Activated naive CD4-positive, alpha-beta T cell treated with anti-CD3 and anti-CD28 coated beads for 36 hours (primary cell): ENCODE results near the gene STRA6. TPM values are rescaled to one million over a fixed set of nuclear protein-coding genes. Genes with fewer than 3 reads are reported as not detected.

Experiments
- CTCF ChIA-PET: fragments of 350-600 bp; sonication (Branson Sonifier 250); formaldehyde crosslinking; loops from one replicate; lab custom pipeline; 2021; ENCODE audit warnings: antibody characterized with exemption; lab: Charles Lee
- DNase-seq: peaks from one replicate; pipeline ENCODE4 v3.0.0-alpha.2; 2020
- H3K27ac Mint-ChIP-seq: one replicate; pipeline ENCODE4 v1.8.0; 2021; ENCODE audit warnings: mild to moderate bottlenecking, mixed read lengths
- H3K27me3 Mint-ChIP-seq: one replicate; pipeline ENCODE4 v1.8.0; 2021; ENCODE audit warnings: low read depth, mixed read lengths
- H3K36me3 Mint-ChIP-seq: one replicate; pipeline ENCODE4 v1.8.0; 2021; ENCODE audit warnings: low read depth, mixed read lengths
- H3K4me1 Mint-ChIP-seq: one replicate; pipeline ENCODE4 v1.8.0; 2021; ENCODE audit warnings: low read depth, mixed read lengths
- H3K4me3 Mint-ChIP-seq: one replicate; pipeline ENCODE4 v1.8.0; 2021; ENCODE audit warnings: mild to moderate bottlenecking, moderate library complexity, mixed read lengths
- H3K9me3 Mint-ChIP-seq: one replicate; pipeline ENCODE4 v1.8.0; 2021; ENCODE audit warnings: mixed read lengths
- intact Hi-C: fragments of 100-400 bp; cut with micrococcal nuclease; formaldehyde crosslinking; loops from one replicate; pipeline ENCODE4 v1.15.1; 2023
- total RNA-seq, 2 experiments: library from RNA; stranded (reverse); gene quantifications; one replicate each; pipeline ENCODE4 v1.2.3, GENCODE V29; 2021

The STRA6 gene
- total RNA-seq, 2 experiments from 2014 or later = not detected

GRCh38 chr15:74157868-74158827 is 44.4 kb downstream of the STRA6 start:
- no peaks in the 10 kb centered on the region for H3K36me3 Mint-ChIP-seq
- H3K4me3 Mint-ChIP-seq = no peak overlapping the region
- no peak overlapping the region for H3K27ac Mint-ChIP-seq
- H3K4me1 Mint-ChIP-seq = peaks cover 17% of the 10 kb centered on the region
- DNase-seq = no peak
- no peaks in the 10 kb centered on the region for H3K9me3 Mint-ChIP-seq
- H3K27me3 Mint-ChIP-seq = peaks cover 8% of the 10 kb centered on the region
- intact Hi-C loops = no loop called here
- CTCF ChIA-PET = interaction anchor here (1.2 kb wide), 1 partner anchor 150 kb away, joined by 6 read pairs; no protein-coding TSS in a partner anchor

DNA sequence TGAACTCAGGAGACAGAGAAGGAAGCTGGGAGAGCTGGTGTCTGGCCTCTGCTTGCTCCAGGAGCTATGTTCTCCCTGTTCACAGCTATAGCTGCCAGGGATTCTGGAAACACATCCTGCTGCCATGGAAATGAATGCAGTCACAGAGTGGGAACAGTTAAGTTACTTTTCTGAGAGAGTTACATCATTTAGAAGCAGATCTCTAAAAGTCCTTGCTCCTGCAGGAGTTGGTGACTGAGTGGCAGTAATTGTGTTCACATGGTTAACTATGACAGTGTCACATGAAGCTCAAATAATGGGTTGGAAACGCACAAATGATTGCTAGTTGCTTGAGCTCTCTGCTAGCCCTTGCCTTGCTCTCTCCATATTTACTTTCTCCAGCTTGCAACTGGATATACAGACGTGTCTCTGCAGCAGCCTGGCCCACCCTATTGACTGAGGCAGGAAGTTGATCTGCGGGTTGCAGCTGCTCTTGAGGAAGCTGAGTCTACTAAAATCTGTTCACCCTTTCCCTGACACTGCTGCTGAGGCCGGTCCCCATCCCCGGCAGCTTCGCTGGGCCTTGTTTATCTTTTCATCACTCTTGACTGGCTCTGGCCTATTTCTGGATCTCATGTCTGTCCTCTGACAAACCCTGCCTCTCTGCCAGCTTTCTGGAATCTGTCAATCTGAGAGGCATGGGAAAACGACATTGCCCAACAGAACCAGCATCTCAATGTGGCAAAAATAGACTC is 45.7 kb downstream of the STRA6 start:
- Mint-ChIP-seq H3K36me3 (no peaks in the 10 kb centered on the region), H3K4me3 (no peak overlapping the region), H3K9me3 (no peaks in the 10 kb centered on the region), H3K27ac (no peak overlapping the region), H3K27me3 (peaks cover 8% of the 10 kb centered on the region), H3K4me1 (peaks cover 17% of the 10 kb centered on the region)
- intact Hi-C loops = no loop called here
- DNase-seq = no peak
- CTCF ChIA-PET = interaction anchor here (0.6 to 1.2 kb wide), 3 partner anchors 11 to 151 kb away, joined by 3 to 6 read pairs (median 3); no protein-coding TSS in a partner anchor

DNA sequence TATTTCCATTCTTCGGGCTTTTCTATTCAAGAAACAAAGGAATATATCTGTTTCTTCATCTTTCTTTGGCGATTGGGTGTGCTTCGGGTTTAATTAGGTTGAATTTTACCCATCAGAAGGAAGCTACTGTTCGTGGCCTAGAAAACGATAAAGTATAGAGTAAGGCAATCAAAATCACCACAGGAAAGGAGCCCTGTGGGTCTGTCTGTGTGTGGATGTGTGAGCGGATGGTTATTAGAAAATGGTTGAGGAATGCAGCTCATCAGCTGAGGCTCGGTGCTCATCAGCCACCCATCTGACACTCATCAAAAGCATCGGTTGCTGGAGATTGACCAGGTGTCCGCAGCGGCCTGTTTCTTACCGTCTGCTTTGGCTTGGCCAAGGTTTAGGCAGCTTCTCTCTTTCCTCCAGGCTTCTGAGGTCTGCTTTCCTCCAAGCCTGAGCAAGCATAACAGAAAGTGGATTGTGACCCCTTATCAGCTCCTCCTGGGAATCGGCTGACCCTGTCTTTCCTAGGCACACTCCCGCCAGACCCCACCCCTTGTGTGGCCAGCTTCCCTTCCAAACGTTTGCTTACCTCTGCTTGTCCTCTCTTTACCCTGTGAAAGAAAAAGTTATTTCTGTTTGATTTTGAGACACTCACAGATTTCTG is 46.7 kb downstream of the STRA6 start:
- CTCF ChIA-PET = interaction anchor here (0.9 kb wide), 1 partner anchor 107 kb away, joined by 3 read pairs; no protein-coding TSS in a partner anchor
- Mint-ChIP-seq H3K9me3 (no peaks in the 10 kb centered on the region), H3K27me3 (peaks cover 8% of the 10 kb centered on the region), H3K4me3 (no peak overlapping the region), H3K36me3 (no peaks in the 10 kb centered on the region), H3K27ac (no peak overlapping the region), H3K4me1 (peaks cover 17% of the 10 kb centered on the region)
- no peak for DNase-seq
- intact Hi-C loops = no loop called here

DNA sequence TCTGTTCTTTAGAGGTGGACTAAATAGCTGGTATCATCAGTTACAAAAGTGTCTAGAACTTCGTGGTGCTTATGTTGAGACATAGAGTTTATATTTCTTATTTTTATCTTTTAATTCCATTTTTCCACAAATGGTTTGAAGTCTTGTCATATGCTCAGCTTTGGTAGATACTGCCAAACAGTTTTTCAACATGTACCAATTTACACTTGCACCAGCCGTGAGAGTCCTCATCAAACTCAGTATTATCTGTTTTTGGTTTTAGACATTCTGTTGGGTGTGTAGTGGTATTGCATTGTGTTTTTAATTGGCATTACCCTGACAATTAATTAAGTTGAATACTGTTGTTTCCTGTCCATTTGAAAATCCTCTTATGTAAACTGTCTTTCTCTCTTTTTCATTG is 55.5 kb downstream of the STRA6 start:
- Mint-ChIP-seq H3K4me1 (no peaks in the 10 kb centered on the region), H3K9me3 (no peaks in the 10 kb centered on the region), H3K36me3 (no peaks in the 10 kb centered on the region), H3K4me3 (no peak overlapping the region), H3K27me3 (peaks cover 20% of the 10 kb centered on the region), H3K27ac (no peak overlapping the region)
- no peak for DNase-seq
- intact Hi-C loops = no loop called here
- CTCF ChIA-PET = interaction anchor here (0.6 kb wide), 1 partner anchor 21 kb away, joined by 3 read pairs; no protein-coding TSS in a partner anchor

DNA sequence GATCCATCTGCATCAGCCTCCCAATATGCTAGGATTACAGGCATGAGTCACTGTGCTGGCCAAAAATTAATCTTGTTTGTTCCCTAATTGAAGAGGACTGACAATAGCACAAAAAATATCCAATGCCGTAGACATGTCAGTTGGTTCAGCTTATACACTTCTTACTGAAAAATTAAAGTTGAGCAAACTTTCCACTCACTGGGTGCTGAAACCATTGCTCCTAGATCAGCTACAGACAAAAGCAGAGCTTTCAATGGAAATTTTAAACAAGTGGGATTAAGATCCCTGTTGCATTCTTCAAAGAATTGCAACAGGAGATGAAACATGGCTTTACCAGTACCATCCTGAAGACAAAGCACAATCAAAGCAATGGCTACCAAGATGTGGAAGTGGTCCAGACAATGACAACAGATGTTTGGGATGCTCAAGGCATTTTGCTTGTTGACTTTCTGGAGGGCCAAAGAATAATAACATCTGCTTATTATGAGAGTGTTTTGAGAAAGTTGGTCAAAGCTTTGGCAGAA is 56.2 kb downstream of the STRA6 start:
- CTCF ChIA-PET = interaction anchor here (0.6 to 1.2 kb wide), 3 partner anchors 11 to 161 kb away, joined by 3 read pairs; no protein-coding TSS in a partner anchor
- intact Hi-C loops = no loop called here
- Mint-ChIP-seq H3K27me3 (peaks cover 20% of the 10 kb centered on the region), H3K9me3 (no peaks in the 10 kb centered on the region), H3K4me3 (no peak overlapping the region), H3K27ac (no peak overlapping the region), H3K36me3 (no peaks in the 10 kb centered on the region), H3K4me1 (no peaks in the 10 kb centered on the region)
- DNase-seq = no peak

DNA sequence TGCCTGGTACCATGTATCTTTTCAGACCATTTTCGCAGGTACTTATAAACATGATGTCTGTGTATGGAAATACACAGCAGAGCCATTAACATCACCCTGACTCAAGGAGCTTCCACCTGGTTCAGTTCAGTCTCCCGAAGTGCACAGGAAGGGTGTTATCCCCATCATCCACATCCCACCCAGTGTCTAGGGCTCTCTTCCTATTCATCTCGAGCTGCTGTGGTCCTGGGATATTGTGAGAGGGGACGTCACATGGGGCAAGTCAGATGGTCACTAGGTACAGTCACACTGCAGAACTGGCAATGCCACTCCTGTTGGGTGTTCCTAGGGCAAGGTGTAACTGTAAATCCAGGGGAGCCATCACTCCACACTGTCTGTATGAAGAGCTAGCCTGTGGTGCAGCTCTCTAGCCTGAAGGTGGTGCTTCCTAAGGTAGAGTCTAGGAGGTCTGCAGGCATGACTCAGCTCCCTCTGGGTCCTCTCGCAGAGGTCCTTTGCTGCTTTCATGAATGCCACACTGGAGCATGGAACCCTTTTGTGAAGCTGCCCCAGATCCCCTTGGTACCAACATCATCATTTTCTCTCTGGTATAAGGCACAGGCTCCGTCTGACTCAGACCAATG is 58.3 kb downstream of the STRA6 start:
- H3K27ac Mint-ChIP-seq = no peak overlapping the region
- H3K9me3 Mint-ChIP-seq = no peaks in the 10 kb centered on the region
- no peaks in the 10 kb centered on the region for H3K36me3 Mint-ChIP-seq
- no peak for DNase-seq
- no peaks in the 10 kb centered on the region for H3K4me1 Mint-ChIP-seq
- intact Hi-C loops = no loop called here
- peaks cover 24% of the 10 kb centered on the region for H3K27me3 Mint-ChIP-seq
- CTCF ChIA-PET = interaction anchor here (1.2 kb wide), 1 partner anchor 176 kb away, joined by 3 read pairs; no protein-coding TSS in a partner anchor
- no peak overlapping the region for H3K4me3 Mint-ChIP-seq

DNA sequence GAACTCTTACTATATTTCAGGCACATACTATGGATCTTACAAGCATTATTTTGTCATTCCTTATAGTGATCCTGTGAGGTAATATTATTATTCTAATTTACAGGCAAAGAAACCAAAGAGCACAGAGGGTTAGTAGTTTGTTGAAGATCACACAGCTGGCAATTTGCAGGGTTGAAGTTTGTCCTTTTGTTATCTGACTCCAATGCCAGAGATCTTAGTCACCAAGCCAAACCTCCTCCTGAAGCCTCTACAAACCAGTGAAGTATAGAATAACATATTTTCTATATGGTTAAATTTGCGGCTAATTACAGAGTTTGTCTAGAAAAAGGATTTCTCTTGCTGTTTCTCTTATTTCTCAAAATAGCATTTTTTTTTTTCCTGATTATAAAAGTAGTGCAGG is 61.0 kb downstream of the STRA6 start:
- CTCF ChIA-PET = no interaction called here
- Mint-ChIP-seq H3K36me3 (no peaks in the 10 kb centered on the region), H3K27me3 (peaks cover 29% of the 10 kb centered on the region), H3K4me3 (no peak overlapping the region), H3K9me3 (no peaks in the 10 kb centered on the region), H3K4me1 (peaks cover 8% of the 10 kb centered on the region), H3K27ac (no peak overlapping the region)
- no peak for DNase-seq
- intact Hi-C loops = no loop called here

DNA sequence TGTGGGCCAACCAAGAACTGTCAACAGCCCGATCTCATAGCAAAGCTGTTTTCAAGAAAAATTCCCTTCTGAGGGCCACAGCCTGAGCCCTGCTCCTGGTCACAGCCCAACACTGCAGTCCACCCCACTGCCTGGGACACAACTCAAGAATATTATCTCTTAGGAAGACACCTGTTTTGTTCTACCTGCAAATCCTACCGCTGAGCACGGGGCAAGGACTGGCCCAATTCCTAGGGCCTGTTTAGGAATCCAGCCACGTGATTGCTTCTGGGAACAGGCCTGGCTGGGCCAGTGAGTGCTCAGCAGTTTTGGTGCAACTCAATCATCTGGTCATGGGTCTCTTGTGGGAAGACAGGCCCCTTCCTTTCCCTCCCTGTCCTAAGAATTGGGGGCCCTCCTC is 63.9 kb downstream of the STRA6 start:
- H3K4me3 Mint-ChIP-seq = no peak overlapping the region
- intact Hi-C loops = no loop called here
- H3K27ac Mint-ChIP-seq = no peak overlapping the region
- no peak for DNase-seq
- H3K4me1 Mint-ChIP-seq = peaks cover 20% of the 10 kb centered on the region
- CTCF ChIA-PET = interaction anchor here (2.2 kb wide), 1 partner anchor 11 kb away, joined by 5 read pairs; no protein-coding TSS in a partner anchor
- H3K27me3 Mint-ChIP-seq = peaks cover 43% of the 10 kb centered on the region
- no peaks in the 10 kb centered on the region for H3K36me3 Mint-ChIP-seq
- no peaks in the 10 kb centered on the region for H3K9me3 Mint-ChIP-seq

GRCh38 chr15:74137537-74137894 is 65.1 kb downstream of the STRA6 start:
- intact Hi-C loops = no loop called here
- CTCF ChIA-PET = interaction anchor here (0.6 to 2.2 kb wide), 3 partner anchors 10 to 1296 kb away, joined by 3 to 5 read pairs (median 5); no protein-coding TSS in a partner anchor
- H3K27ac Mint-ChIP-seq = no peak overlapping the region
- no peak overlapping the region for H3K4me3 Mint-ChIP-seq
- peaks cover 22% of the 10 kb centered on the region for H3K4me1 Mint-ChIP-seq
- DNase-seq = no peak
- H3K36me3 Mint-ChIP-seq = no peaks in the 10 kb centered on the region
- no peaks in the 10 kb centered on the region for H3K9me3 Mint-ChIP-seq
- peaks cover 54% of the 10 kb centered on the region for H3K27me3 Mint-ChIP-seq

GRCh38 chr15:74136814-74137536 is 65.6 kb downstream of the STRA6 start:
- no peaks in the 10 kb centered on the region for H3K36me3 Mint-ChIP-seq
- DNase-seq = no peak
- peaks cover 25% of the 10 kb centered on the region for H3K4me1 Mint-ChIP-seq
- CTCF ChIA-PET = no interaction called here
- peak overlapping the region; percentile 45 for H3K4me3 Mint-ChIP-seq
- no peaks in the 10 kb centered on the region for H3K9me3 Mint-ChIP-seq
- intact Hi-C loops = no loop called here
- H3K27ac Mint-ChIP-seq = no peak overlapping the region
- peaks cover 60% of the 10 kb centered on the region for H3K27me3 Mint-ChIP-seq

DNA sequence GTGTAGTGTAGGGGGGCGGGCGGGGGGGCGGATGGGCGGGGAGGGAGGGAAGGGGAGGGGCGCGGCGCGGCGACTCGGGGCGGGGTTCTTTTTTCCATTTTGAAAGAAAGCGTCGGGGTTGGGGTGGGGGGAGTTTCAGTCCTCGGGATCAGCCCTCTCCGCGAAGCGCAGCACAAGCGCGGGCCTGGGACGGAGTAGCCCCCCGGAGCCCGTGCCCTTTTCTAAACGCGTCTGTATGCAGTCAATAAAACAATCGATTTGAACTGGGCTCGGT is 66.1 kb downstream of the STRA6 start:
- Mint-ChIP-seq H3K9me3 (no peaks in the 10 kb centered on the region), H3K4me1 (peaks cover 27% of the 10 kb centered on the region), H3K4me3 (peak overlapping the region; percentile 45), H3K27ac (no peak overlapping the region), H3K36me3 (no peaks in the 10 kb centered on the region), H3K27me3 (peaks cover 65% of the 10 kb centered on the region)
- intact Hi-C loops = no loop called here
- CTCF ChIA-PET = no interaction called here
- no peak for DNase-seq
